GM12801 (cell line): ENCODE data around the gene MYG1.

Experiments
- CTCF ChIP-seq: IDR thresholded peaks from one replicate; pipeline ENCODE4 v1.5.1; 2011; ENCODE audit warnings: control low read depth; ENCODE audit not compliant: insufficient read length; ENCODE audit errors: extremely low read depth

The MYG1 gene

GRCh38 chr12:53288322-53288721, 11.2 kb upstream of the MYG1 start:
- TF ChIP-seq CTCF, result no peak

DNA sequence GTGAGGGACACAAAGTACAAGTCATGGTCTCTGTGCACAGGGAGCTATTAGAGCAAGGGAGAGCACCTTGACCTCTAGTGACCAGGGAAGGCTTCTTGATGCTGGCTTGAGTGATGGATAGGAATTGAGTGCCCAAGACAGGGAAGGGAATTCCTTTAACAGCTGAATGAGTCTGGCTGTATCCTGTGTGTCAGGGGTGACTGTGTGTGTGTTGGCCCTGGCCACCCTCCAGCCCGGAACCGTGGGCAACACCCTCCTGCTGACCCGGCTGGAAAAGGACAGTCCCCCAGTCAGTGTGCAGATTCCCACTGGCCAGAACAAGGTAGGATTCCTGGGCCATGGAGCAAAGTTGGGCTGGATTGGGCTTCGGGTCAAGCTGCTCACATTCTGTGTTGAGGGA, 9.6 kb upstream of the MYG1 start:
- no peak for TF ChIP-seq CTCF

DNA sequence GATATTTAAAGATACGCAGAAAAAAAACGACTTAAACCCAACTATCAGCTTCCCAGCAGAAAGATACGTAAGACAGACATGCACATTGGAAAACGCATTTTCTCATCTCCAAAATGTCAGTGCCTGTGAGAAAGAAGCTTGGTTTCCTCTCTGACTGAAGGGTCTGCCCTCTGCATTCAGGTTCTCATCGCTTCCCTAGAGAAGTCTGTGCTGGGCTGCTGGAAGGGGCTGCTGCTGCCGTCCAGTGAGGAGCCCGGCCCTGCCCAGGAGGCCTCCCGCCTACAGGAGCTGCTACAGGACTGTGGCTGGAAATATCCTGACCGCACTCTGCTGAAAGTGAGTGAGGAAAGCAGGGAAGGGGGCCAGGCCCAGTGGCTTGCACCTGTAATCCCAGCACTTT, 8.8 kb upstream of the MYG1 start:
- TF ChIP-seq CTCF, result no peak

- no peak for TF ChIP-seq CTCF
Measured at GRCh38 chr12:53292426-53292825, 7.1 kb upstream of the MYG1 start.

- no peak for TF ChIP-seq CTCF
Measured at GRCh38 chr12:53295070-53295890, 4.2 kb upstream of the MYG1 start, which contains the start of gene PFDN5. TSS of gene PFDN5 (plus strand) at chr12:53295542. CDS start at chr12:53295568, 26 bp downstream.

DNA sequence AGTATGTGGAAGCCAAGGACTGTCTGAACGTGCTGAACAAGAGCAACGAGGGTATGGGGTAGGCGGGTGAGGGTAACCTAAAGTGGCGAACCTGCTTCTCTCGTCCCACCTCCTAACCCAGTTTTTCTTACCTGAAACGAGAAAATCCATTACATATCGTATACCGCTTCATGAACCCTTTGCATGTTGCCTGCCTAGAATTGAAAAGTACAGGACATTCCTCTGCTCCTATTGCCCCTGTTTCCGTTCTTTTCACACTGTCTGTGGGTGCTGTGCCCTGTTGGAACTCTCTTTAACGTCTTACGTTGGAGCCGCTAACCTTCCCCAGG, 3.6 kb upstream of the MYG1 start:
- no peak for TF ChIP-seq CTCF

- TF ChIP-seq CTCF, result no peak
Measured at GRCh38 chr12:53298164-53298563, 1.3 kb upstream of the MYG1 start.
